Stimulated activated CD8-positive, alpha-beta memory T cell treated with anti-CD3 and anti-CD28 coated beads, Interleukin-12 subunit alpha, Interleukin-12 subunit beta, amount 100 ng/mL, for 24 hours (primary cell): ENCODE measurements around the gene PLA2G7.
"Not testable (repeated sequence)": the region's sequence is repeated elsewhere in the genome, so short reads cannot be mapped to it uniquely, and the experiment has no call there.

Experiments
- DNase-seq: peaks from one replicate; pipeline ENCODE4 v3.0.0-alpha.2; 2020; ENCODE audit errors: extremely low read depth

PLA2G7 gene

GRCh38 chr6:46734867-46735719 lies at the start of gene PLA2G7:
Gene PLA2G7 (minus strand): TSS chr6:46735375. CDS start chr6:46722891, 12,484 bp downstream.
- DNase-seq = no peak

- no peak for DNase-seq
These were observed 49.4 kb upstream of the PLA2G7 start for GRCh38 chr6:46784535-46784934.

GRCh38 chr6:46781478-46782378 lies 46.6 kb upstream of the PLA2G7 start:
- no peak for DNase-seq

GRCh38 chr6:46777476-46778346 lies 42.5 kb upstream of the PLA2G7 start:
- DNase-seq = no peak

GRCh38 chr6:46776070-46776712 lies 41.0 kb upstream of the PLA2G7 start:
- no peak for DNase-seq

GRCh38 chr6:46774736-46775135 lies 39.6 kb upstream of the PLA2G7 start:
- DNase-seq = not testable (repeated sequence)

GRCh38 chr6:46773201-46773855 lies 38.2 kb upstream of the PLA2G7 start:
- DNase-seq = no peak

- DNase-seq = no peak
These were observed 37.6 kb upstream of the PLA2G7 start for GRCh38 chr6:46772762-46773161.

- no peak for DNase-seq
These were observed 36.8 kb upstream of the PLA2G7 start for GRCh38 chr6:46772016-46772415.

GRCh38 chr6:46764961-46765360 lies 29.8 kb upstream of the PLA2G7 start:
- no peak for DNase-seq

GRCh38 chr6:46764280-46764679 lies 29.1 kb upstream of the PLA2G7 start:
- not testable (repeated sequence) for DNase-seq

GRCh38 chr6:46763466-46763865 lies 28.3 kb upstream of the PLA2G7 start:
- no peak for DNase-seq

- DNase-seq = no peak
These were observed 25.8 kb upstream of the PLA2G7 start for GRCh38 chr6:46760925-46761324.

- no peak for DNase-seq
These were observed 24.0 kb upstream of the PLA2G7 start for GRCh38 chr6:46758960-46759753.

GRCh38 chr6:46757214-46757596 lies 22.0 kb upstream of the PLA2G7 start:
- DNase-seq = no peak

GRCh38 chr6:46756469-46757213 lies 21.5 kb upstream of the PLA2G7 start:
- no peak for DNase-seq

GRCh38 chr6:46755865-46756264 lies 20.7 kb upstream of the PLA2G7 start:
- DNase-seq = no peak

- DNase-seq = no peak
These were observed 16.5 kb upstream of the PLA2G7 start for GRCh38 chr6:46751658-46752057.

GRCh38 chr6:46749731-46750130 lies 14.6 kb upstream of the PLA2G7 start:
- DNase-seq = no peak
